BLaER1 (cell line): ENCODE data around the gene PDIA4.
A peak's percentile ranks its signal among the peaks of the same experiment; 100 is the strongest.
"Not testable (repeated sequence)": the region's sequence is repeated elsewhere in the genome, so short reads cannot be mapped to it uniquely, and the experiment has no call there.

Source experiments
- H3K27ac ChIP-seq: shearing (Covaris generic); formaldehyde crosslinking; 2 replicates; pipeline ENCODE4 v1.8.1; 2022
- H3K27me3 ChIP-seq: shearing (Covaris generic); formaldehyde crosslinking; 2 replicates; pipeline ENCODE4 v1.8.1; 2022
- H3K36me3 ChIP-seq: shearing (Covaris generic); formaldehyde crosslinking; 2 replicates; pipeline ENCODE4 v1.8.1; 2022
- H3K4me1 ChIP-seq: shearing (Covaris generic); formaldehyde crosslinking; 2 replicates; pipeline ENCODE4 v1.8.1; 2022
- H3K4me2 ChIP-seq: shearing (Covaris generic); formaldehyde crosslinking; 2 replicates; pipeline ENCODE4 v1.8.1; 2022
- H3K4me3 ChIP-seq: shearing (Covaris generic); formaldehyde crosslinking; 2 replicates; pipeline ENCODE4 v1.8.1; 2022
- H3K9ac ChIP-seq: shearing (Covaris generic); formaldehyde crosslinking; 2 replicates; pipeline ENCODE4 v1.8.1; 2022
- H3K9me3 ChIP-seq: shearing (Covaris generic); formaldehyde crosslinking; 2 replicates; pipeline ENCODE4 v1.8.1; 2022
- H4K20me1 ChIP-seq: shearing (Covaris generic); formaldehyde crosslinking; 2 replicates; pipeline ENCODE4 v1.8.1; 2022
- Cebpa-rat ChIP-seq: shearing (Covaris generic); IDR thresholded peaks from 2 replicates; pipeline ENCODE4 v1.8.1; 2022

The PDIA4 gene

GRCh38 chr7:149041350-149041749 is 13.0 kb upstream of the PDIA4 start:
- H3K27ac ChIP-seq: no peak overlapping the region
- H3K4me2 ChIP-seq: no peak overlapping the region
- no peaks in the 10 kb centered on the region for H3K4me1 ChIP-seq

GRCh38 chr7:149038641-149039040 is 10.3 kb upstream of the PDIA4 start:
- not testable (repeated sequence) for H3K9ac ChIP-seq, H3K4me1 ChIP-seq, H3K27ac ChIP-seq, H3K27me3 ChIP-seq, H3K4me2 ChIP-seq, H4K20me1 ChIP-seq, H3K4me3 ChIP-seq, H3K36me3 ChIP-seq
- peaks cover 37% of the 10 kb centered on the region for H3K9me3 ChIP-seq

More at GRCh38 chr7:149041350-149041749, 13.0 kb upstream of the PDIA4 start:
- H4K20me1 ChIP-seq: no peaks in the 10 kb centered on the region
- TF ChIP-seq Cebpa-rat: no peak
- no peak overlapping the region for H3K9ac ChIP-seq
- H3K36me3 ChIP-seq: no peaks in the 10 kb centered on the region
- H3K9me3 ChIP-seq: peaks cover 22% of the 10 kb centered on the region
- no peaks in the 10 kb centered on the region for H3K27me3 ChIP-seq
- no peak overlapping the region for H3K4me3 ChIP-seq

GRCh38 chr7:149036676-149037075 is 8.4 kb upstream of the PDIA4 start:
- H3K27ac ChIP-seq: no peak overlapping the region
- H3K4me1 ChIP-seq: no peaks in the 10 kb centered on the region
- H3K27me3 ChIP-seq: no peaks in the 10 kb centered on the region
- no peaks in the 10 kb centered on the region for H3K36me3 ChIP-seq
- no peak for TF ChIP-seq Cebpa-rat
- no peak overlapping the region for H3K9ac ChIP-seq
- no peak overlapping the region for H3K4me3 ChIP-seq
- peaks cover 37% of the 10 kb centered on the region for H3K9me3 ChIP-seq
- H4K20me1 ChIP-seq: no peaks in the 10 kb centered on the region
- no peak overlapping the region for H3K4me2 ChIP-seq

GRCh38 chr7:149031353-149031910 is 3.1 kb upstream of the PDIA4 start:
- no peak overlapping the region for H3K4me2 ChIP-seq
- no peak overlapping the region for H3K9ac ChIP-seq
- no peaks in the 10 kb centered on the region for H3K36me3 ChIP-seq
- peaks cover 16% of the 10 kb centered on the region for H3K9me3 ChIP-seq
- H3K4me3 ChIP-seq: no peak overlapping the region
- H4K20me1 ChIP-seq: peaks cover 5% of the 10 kb centered on the region; the same call in 1 of the 2 replicates
- H3K27me3 ChIP-seq: no peaks in the 10 kb centered on the region
- no peak overlapping the region for H3K27ac ChIP-seq
- H3K4me1 ChIP-seq: peaks cover 15% of the 10 kb centered on the region
- no peak for TF ChIP-seq Cebpa-rat

- H3K4me3 ChIP-seq, H3K4me2 ChIP-seq, H3K9me3 ChIP-seq, H3K36me3 ChIP-seq, H3K27ac ChIP-seq, H3K27me3 ChIP-seq, H3K9ac ChIP-seq: not testable (repeated sequence)
- H3K4me1 ChIP-seq: peaks cover 25% of the 10 kb centered on the region
- H4K20me1 ChIP-seq: peaks cover 15% of the 10 kb centered on the region
These were observed 2.1 kb upstream of the PDIA4 start for GRCh38 chr7:149030439-149030838.

- Histone ChIP-seq H3K9me3 (no peaks in the 10 kb centered on the region), H3K4me3 (peak overlapping the region; percentile 88), H3K4me2 (peak overlapping the region; percentile 91), H4K20me1 (peaks cover 41% of the 10 kb centered on the region), H3K4me1 (peaks cover 41% of the 10 kb centered on the region), H3K27ac (peak overlapping the region; percentile 95), H3K9ac (peak overlapping the region; percentile 97), H3K36me3 (peaks cover 24% of the 10 kb centered on the region), H3K27me3 (no peaks in the 10 kb centered on the region)
- TF ChIP-seq Cebpa-rat: no peak
These were observed 527 bp downstream of the PDIA4 start for GRCh38 chr7:149027611-149028345.

- Histone ChIP-seq H3K4me3 (peak overlapping the region; percentile 88), H3K27ac (peak overlapping the region; percentile 95), H3K9ac (peak overlapping the region; percentile 97), H4K20me1 (peaks cover 48% of the 10 kb centered on the region), H3K9me3 (no peaks in the 10 kb centered on the region), H3K4me2 (peak overlapping the region; percentile 91), H3K4me1 (peaks cover 48% of the 10 kb centered on the region), H3K36me3 (peaks cover 29% of the 10 kb centered on the region), H3K27me3 (no peaks in the 10 kb centered on the region)
- TF ChIP-seq Cebpa-rat: no peak
These were observed 1.2 kb downstream of the PDIA4 start for GRCh38 chr7:149027055-149027454.

GRCh38 chr7:149023662-149024061 is 4.6 kb downstream of the PDIA4 start:
- Histone ChIP-seq H3K4me1 (peaks cover 52% of the 10 kb centered on the region), H3K9ac (peak overlapping the region; percentile 47; the same call in 1 of the 2 replicates), H4K20me1 (peaks cover 80% of the 10 kb centered on the region), H3K27me3 (no peaks in the 10 kb centered on the region), H3K4me2 (0 out of 2 replicates have a peak overlapping the region, but pooled peaks have one; percentile 32), H3K4me3 (no peak overlapping the region), H3K36me3 (peaks cover 63% of the 10 kb centered on the region), H3K9me3 (no peaks in the 10 kb centered on the region), H3K27ac (no peak overlapping the region; the same call in 1 of the 2 replicates)
- TF ChIP-seq Cebpa-rat: no peak

- Histone ChIP-seq H3K36me3 (peaks cover 70% of the 10 kb centered on the region), H3K27me3 (no peaks in the 10 kb centered on the region), H3K4me3 (no peak overlapping the region), H3K4me1 (peaks cover 52% of the 10 kb centered on the region), H3K9ac (peak overlapping the region; percentile 47), H3K9me3 (no peaks in the 10 kb centered on the region), H3K27ac (peak overlapping the region; percentile 11; the same call in 1 of the 2 replicates), H4K20me1 (peaks cover 80% of the 10 kb centered on the region), H3K4me2 (peak overlapping the region; percentile 32)
- TF ChIP-seq Cebpa-rat: no peak
These were observed 5.4 kb downstream of the PDIA4 start for GRCh38 chr7:149022756-149023360.

GRCh38 chr7:149021725-149022062 is 6.6 kb downstream of the PDIA4 start:
- no peak overlapping the region for H3K4me3 ChIP-seq
- H3K9me3 ChIP-seq: no peaks in the 10 kb centered on the region
- TF ChIP-seq Cebpa-rat: no peak
- H3K27me3 ChIP-seq: no peaks in the 10 kb centered on the region
- H3K27ac ChIP-seq: no peak overlapping the region
- peaks cover 80% of the 10 kb centered on the region for H3K36me3 ChIP-seq
- H3K4me1 ChIP-seq: peaks cover 49% of the 10 kb centered on the region
- H3K9ac ChIP-seq: no peak overlapping the region
- peaks cover 82% of the 10 kb centered on the region for H4K20me1 ChIP-seq
- H3K4me2 ChIP-seq: peak overlapping the region; percentile 32; the same call in 1 of the 2 replicates
